ENCODE measurements around the gene EFTUD2. TPM values are rescaled to one million over a fixed set of nuclear protein-coding genes. Genes with fewer than 3 reads are reported as not detected.

The EFTUD2 gene
- total RNA-seq, 1 donor from 2014 or later = 102 TPM

DNA sequence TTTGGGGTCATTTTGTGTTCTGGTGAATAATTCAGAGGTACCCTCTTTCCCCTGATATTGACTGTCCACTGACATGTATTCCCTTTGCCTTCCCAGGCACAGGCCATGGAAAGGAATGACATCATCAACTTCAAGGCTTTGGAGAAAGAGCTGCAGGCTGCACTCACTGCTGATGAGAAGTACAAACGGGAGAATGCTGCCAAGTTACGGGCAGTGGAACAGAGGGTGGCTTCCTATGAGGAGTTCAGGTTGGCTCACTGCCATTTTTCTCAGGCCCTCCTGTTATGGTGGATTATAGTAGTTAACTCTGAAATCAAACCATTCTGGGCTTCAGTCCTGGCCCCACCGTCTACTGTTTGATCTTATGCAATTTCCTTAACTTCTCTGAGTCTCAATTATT is 1.6 kb upstream of the EFTUD2 start:
- Mint-ChIP-seq H3K4me1 (ENCODE audit: low read depth, unreplicated experiment) (peaks cover 11% of the 10 kb centered on the region), H3K27me3 (ENCODE audit: unreplicated experiment) (peaks cover 15% of the 10 kb centered on the region), H3K27ac (ENCODE audit: unreplicated experiment) (no peak overlapping the region), H3K9me3 (ENCODE audit: unreplicated experiment) (peaks cover 10% of the 10 kb centered on the region), H3K4me3 (ENCODE audit: unreplicated experiment) (no peak overlapping the region), H3K36me3 (ENCODE audit: unreplicated experiment) (no peaks in the 10 kb centered on the region)
- TF ChIP-seq, protein P1, sequence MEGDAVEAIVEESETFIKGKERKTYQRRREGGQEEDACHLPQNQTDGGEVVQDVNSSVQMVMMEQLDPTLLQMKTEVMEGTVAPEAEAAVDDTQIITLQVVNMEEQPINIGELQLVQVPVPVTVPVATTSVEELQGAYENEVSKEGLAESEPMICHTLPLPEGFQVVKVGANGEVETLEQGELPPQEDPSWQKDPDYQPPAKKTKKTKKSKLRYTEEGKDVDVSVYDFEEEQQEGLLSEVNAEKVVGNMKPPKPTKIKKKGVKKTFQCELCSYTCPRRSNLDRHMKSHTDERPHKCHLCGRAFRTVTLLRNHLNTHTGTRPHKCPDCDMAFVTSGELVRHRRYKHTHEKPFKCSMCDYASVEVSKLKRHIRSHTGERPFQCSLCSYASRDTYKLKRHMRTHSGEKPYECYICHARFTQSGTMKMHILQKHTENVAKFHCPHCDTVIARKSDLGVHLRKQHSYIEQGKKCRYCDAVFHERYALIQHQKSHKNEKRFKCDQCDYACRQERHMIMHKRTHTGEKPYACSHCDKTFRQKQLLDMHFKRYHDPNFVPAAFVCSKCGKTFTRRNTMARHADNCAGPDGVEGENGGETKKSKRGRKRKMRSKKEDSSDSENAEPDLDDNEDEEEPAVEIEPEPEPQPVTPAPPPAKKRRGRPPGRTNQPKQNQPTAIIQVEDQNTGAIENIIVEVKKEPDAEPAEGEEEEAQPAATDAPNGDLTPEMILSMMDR (IDR thresholded peaks at IDR 0.05; ENCODE audit: partially characterized antibody, unreplicated experiment) = no peak
- DNase-seq = no peak

DNA sequence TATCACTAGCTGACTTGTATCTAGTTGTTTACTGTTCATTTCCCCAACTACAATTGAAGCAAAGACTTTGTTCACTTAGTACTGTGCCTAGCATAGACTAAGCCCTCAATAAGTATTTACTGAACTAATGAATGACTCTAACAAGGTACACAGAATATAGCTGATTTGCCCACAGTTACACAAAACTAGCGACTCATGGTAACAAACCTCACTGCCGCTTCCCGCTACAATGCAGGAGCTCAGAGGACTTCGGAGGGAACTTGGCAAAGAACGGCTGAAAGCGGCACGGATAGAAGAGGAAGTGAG is 524 bp downstream of the EFTUD2 start:
- peaks cover 4% of the 10 kb centered on the region for H3K4me1 Mint-ChIP-seq (ENCODE audit: low read depth, unreplicated experiment)
- TF ChIP-seq, protein P1 (IDR thresholded peaks at IDR 0.05; ENCODE audit: partially characterized antibody, unreplicated experiment) = no peak
- peak overlapping the region; percentile 99 for H3K27ac Mint-ChIP-seq (ENCODE audit: unreplicated experiment)
- H3K9me3 Mint-ChIP-seq (ENCODE audit: unreplicated experiment) = peaks cover 5% of the 10 kb centered on the region
- H3K36me3 Mint-ChIP-seq (ENCODE audit: unreplicated experiment) = no peaks in the 10 kb centered on the region
- H3K27me3 Mint-ChIP-seq (ENCODE audit: unreplicated experiment) = peaks cover 7% of the 10 kb centered on the region
- DNase-seq = no peak
- peak overlapping the region; percentile 94 for H3K4me3 Mint-ChIP-seq (ENCODE audit: unreplicated experiment)

DNA sequence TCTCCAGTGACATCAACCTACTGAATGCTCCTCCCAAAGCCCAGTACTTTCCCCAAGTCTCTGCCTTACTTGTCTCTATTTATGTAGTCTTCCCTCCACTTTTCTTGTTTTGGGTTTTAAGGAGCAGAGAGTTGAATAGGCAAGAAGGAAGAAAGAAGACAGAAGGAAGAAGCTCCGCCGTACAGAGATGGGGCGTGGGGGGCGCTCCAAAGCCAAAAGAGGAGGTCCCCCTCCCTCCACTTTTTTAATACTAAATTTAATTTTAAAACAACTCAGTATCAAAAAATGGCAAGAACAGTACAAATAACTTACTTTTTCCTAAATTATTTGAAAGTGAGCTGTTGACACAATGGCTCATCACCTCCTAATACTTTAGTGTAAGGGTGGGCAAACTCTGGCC is 4.6 kb downstream of the EFTUD2 start:
- Mint-ChIP-seq H3K27me3 (ENCODE audit: unreplicated experiment) (peaks cover 7% of the 10 kb centered on the region), H3K4me3 (ENCODE audit: unreplicated experiment) (no peak overlapping the region), H3K27ac (ENCODE audit: unreplicated experiment) (no peak overlapping the region), H3K4me1 (ENCODE audit: low read depth, unreplicated experiment) (peaks cover 4% of the 10 kb centered on the region), H3K9me3 (ENCODE audit: unreplicated experiment) (peaks cover 5% of the 10 kb centered on the region), H3K36me3 (ENCODE audit: unreplicated experiment) (no peaks in the 10 kb centered on the region)
- no peak for DNase-seq
- TF ChIP-seq, protein P1 (IDR thresholded peaks at IDR 0.05; ENCODE audit: partially characterized antibody, unreplicated experiment) = no peak

- Mint-ChIP-seq H3K36me3 (ENCODE audit: unreplicated experiment) (no peaks in the 10 kb centered on the region), H3K27ac (ENCODE audit: unreplicated experiment) (no peak overlapping the region)
- TF ChIP-seq, protein P1 (IDR thresholded peaks at IDR 0.05; ENCODE audit: partially characterized antibody, unreplicated experiment) = no peak
These were observed 7.0 kb downstream of the EFTUD2 start for GRCh38 chr17:44892250-44892649.

GRCh38 chr17:44889003-44889402 is 10.2 kb downstream of the EFTUD2 start:
- no peaks in the 10 kb centered on the region for H3K36me3 Mint-ChIP-seq (ENCODE audit: unreplicated experiment)
- no peak overlapping the region for H3K4me3 Mint-ChIP-seq (ENCODE audit: unreplicated experiment)
- H3K27me3 Mint-ChIP-seq (ENCODE audit: unreplicated experiment) = no peaks in the 10 kb centered on the region

More at GRCh38 chr17:44892250-44892649, 7.0 kb downstream of the EFTUD2 start:
- Mint-ChIP-seq H3K9me3 (ENCODE audit: unreplicated experiment) (no peaks in the 10 kb centered on the region), H3K4me1 (ENCODE audit: low read depth, unreplicated experiment) (no peaks in the 10 kb centered on the region), H3K27me3 (ENCODE audit: unreplicated experiment) (no peaks in the 10 kb centered on the region), H3K4me3 (ENCODE audit: unreplicated experiment) (no peak overlapping the region)
- DNase-seq = no peak

More at GRCh38 chr17:44889003-44889402, 10.2 kb downstream of the EFTUD2 start:
- Mint-ChIP-seq H3K9me3 (ENCODE audit: unreplicated experiment) (no peaks in the 10 kb centered on the region), H3K4me1 (ENCODE audit: low read depth, unreplicated experiment) (no peaks in the 10 kb centered on the region), H3K27ac (ENCODE audit: unreplicated experiment) (no peak overlapping the region)
- TF ChIP-seq, protein P1 (IDR thresholded peaks at IDR 0.05; ENCODE audit: partially characterized antibody, unreplicated experiment) = no peak
- DNase-seq = no peak
